ENCODE results near the gene PARVB.

The PARVB gene

GRCh38 chr22:44162960-44163359 lies 138.9 kb downstream of the PARVB start:
- DNase-seq (ENCODE audit: low read depth) = no peak

DNA sequence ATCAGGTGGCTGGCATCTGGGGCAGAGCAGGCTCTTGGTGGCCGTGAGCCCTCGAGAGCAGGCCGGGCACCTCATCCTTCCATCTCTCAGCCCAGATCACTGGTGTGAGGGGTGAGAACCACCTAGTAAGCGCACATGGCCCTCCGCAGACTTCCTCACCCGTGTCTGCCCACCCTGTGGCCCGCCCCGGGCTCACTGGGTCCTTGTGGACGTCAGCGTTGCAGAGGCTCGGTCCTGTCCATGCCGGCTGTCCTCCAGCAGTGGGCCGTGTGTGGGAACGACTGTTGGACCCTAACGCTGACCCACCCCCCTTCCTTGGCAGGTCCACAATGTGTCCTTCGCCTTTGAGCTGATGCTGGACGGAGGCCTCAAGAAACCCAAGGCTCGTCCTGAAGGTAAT lies 139.4 kb downstream of the PARVB start:
- no peak for DNase-seq (ENCODE audit: low read depth)

- DNase-seq (ENCODE audit: low read depth) = no peak
Measured at GRCh38 chr22:44164031-44164430, 139.9 kb downstream of the PARVB start.

DNA sequence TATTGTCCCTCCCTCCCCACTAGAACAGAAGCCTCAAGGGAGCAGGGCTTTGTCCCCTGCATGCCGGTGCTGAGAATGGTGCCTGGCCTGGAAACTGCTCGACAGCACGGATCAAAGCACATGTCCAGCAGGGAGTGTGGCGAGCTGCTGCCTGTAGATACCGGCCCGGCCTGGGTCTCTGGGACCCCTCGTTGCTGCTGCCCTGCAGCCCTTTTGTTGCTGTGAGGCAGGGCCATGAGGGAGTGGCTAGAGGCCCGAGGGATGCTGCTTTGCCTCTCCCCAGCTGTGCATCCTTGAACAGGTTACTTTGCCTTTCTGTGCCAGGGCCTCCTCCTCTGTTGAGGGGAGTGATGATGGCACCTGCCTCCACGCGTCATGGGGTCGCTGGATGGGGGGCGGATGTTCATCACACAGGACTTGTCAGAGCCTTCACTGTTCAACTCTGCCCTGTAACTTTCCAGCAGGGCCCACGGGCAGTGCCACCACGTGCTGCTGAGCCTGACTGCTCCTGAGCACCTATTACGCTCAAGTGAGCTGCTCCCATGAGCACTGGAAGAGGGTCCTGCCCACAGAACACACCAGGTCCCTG lies 141.3 kb downstream of the PARVB start:
- no peak for DNase-seq (ENCODE audit: low read depth)

DNA sequence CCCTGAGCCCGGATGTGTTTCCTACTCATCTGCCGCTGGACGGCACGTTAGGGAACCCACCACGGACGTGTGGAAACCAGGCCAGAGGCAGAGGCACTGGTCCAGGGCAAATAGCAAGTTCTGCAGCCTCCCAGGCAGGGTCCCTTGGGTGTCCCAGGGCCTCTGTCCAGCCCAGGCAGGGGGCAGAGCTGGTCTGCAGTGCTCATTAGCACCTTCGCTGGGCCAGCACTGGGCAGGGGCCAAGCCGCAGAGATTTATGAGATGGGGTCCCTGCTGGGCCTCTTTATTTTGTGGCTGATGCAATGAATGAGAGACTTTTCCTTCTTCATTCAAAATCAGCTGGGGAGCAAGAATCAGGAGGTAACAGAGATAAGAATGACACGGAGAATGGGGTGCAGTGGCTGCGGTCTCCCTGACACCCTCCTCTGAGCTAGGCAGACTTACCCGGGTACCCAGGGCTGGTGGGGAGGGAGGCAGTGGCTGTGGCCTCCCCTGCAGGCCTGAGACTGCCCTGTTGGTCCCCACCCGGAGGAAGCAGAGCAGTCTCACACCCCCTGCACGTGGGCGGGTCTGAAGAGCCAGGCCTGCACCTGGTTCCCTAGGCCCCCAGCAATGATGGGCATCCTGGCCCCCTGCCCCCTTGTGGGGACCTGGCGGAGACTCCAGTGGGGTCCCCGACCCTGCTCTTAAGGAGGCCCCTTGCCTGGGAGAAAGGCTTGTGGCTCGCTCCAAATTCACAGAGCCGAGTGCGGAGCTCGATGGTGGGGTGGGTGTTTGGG lies 142.6 kb downstream of the PARVB start:
- no peak for DNase-seq (ENCODE audit: low read depth)

DNA sequence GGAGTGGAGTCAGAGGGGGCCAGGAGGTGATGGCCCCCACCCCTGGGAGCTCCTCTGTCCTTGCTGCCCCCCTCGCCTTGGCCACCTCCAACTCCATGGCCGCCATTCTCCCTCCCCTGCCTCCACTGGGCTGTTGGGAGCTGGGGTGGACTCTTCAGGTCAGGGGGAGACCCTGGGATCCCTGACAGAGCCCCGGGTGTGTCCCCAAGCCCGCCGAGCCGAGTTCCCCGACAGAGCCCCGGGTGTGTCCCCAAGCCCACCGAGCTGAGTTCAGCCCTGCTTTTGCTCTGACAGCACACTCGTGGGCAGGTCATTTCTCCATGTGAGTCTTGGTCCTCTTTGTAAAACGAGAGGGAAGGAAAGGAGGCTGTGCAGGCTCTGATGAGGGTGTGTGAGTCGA lies 143.4 kb downstream of the PARVB start:
- DNase-seq (ENCODE audit: low read depth) = no peak

DNA sequence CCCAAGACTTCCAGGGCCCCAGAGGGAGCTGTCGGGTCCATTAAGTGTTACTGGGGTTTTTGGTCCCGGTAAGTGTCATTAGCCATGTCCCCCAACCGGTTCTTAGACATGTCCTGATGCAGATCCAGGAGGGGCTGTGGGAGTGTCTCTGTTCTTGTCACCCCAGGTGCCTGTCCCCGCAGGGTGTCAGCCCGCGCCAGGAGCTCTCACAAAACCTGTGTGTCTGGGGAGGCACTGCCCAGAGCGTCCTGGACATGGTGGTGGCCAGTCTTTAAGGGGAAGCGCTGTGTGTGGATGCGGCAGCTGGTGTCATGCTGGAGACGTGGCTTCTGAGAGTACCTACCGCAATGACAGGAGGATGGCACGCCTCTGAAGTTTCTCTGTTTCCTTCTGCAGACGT lies 144.1 kb downstream of the PARVB start:
- no peak for DNase-seq (ENCODE audit: low read depth)

GRCh38 chr22:44170470-44170869 lies 146.4 kb downstream of the PARVB start:
- DNase-seq (ENCODE audit: low read depth) = no peak

GRCh38 chr22:44171561-44171960 lies 147.5 kb downstream of the PARVB start:
- DNase-seq (ENCODE audit: low read depth) = no peak

GRCh38 chr22:44172370-44173108 lies 148.4 kb downstream of the PARVB start:
- no peak for DNase-seq (ENCODE audit: low read depth)

- no peak for DNase-seq (ENCODE audit: low read depth)
Measured at GRCh38 chr22:44173154-44173553, 149.1 kb downstream of the PARVB start.

- no peak for DNase-seq (ENCODE audit: low read depth)
Measured at GRCh38 chr22:44175676-44176075, 151.6 kb downstream of the PARVB start.

DNA sequence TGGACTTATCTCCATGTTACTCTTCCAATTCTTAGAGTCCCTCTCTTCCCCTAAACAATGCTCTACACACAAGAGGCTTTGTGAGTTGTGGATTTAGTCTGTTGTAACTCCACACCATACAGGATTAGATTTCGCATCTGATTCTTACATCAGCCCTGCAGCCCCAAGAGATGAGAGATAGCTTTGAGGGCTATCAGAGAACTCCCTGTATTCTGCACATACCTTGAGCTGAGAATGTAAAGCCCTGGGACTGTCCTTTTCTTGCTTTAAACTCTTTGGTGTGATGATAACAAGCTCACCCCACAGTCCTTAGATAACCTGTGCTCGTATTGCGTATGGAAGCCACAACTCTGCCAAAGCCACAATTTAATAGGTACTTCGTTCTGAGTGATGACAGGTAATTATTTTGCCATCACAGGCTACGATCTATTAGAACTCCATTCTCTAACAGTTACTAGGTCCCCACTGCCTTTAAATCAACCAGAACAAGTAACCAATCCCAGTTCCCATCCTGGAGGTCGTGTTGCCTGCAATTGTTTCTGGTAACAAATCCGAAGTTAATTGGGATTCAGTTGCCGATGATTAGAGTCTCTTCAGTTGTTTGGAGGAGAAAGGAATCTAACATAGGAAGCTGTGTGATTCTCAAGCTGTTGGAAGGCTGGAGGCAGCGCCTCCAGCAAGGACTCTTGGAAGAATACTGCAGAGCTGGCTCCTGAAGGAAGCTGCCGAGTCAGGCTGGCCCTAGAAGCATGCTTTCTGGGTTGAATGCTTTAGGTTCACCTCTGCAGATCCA lies 155.3 kb downstream of the PARVB start:
- DNase-seq (ENCODE audit: low read depth) = no peak

DNA sequence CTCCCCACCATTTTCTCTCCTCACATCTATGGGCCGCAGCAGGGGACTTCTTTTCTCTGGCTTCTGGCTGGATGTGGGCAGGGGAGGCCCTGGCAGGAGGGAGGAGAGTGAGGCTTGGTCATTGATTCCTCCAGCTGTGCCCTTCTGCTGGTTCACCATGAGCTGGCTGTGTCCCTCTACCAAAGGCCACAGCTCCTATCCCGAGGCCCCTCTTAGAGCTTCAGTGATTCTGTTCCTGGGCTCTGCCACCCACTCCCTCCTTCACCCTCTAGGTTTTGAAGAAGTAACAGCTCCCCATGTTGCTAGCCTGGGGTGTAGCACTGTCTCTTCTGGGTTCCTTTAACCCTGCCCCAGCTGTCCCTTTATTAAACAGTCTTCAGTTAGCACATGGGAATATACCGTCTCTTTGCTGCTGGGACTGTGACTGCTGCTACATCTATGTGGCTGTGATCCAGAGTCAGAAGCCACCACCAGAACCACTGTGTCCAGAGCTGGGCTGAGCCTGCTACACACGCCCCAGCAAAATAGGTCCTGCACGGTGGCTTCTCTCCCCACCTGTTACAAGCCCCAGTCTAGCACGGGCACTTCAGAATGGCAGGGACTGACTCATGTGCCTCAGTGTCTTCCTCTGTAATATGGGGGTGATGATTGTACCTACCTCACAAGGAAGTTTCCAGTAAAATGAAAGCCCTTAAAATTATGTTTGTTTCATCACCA lies 156.0 kb downstream of the PARVB start:
- no peak for DNase-seq (ENCODE audit: low read depth)

GRCh38 chr22:44180706-44181032 lies 156.6 kb downstream of the PARVB start, which contains the start of gene PARVG:
Gene PARVG, plus strand, starts transcription at chr22:44180925. Its CDS starts 2,405 bp downstream, at chr22:44183330.
- no peak for DNase-seq (ENCODE audit: low read depth)

DNA sequence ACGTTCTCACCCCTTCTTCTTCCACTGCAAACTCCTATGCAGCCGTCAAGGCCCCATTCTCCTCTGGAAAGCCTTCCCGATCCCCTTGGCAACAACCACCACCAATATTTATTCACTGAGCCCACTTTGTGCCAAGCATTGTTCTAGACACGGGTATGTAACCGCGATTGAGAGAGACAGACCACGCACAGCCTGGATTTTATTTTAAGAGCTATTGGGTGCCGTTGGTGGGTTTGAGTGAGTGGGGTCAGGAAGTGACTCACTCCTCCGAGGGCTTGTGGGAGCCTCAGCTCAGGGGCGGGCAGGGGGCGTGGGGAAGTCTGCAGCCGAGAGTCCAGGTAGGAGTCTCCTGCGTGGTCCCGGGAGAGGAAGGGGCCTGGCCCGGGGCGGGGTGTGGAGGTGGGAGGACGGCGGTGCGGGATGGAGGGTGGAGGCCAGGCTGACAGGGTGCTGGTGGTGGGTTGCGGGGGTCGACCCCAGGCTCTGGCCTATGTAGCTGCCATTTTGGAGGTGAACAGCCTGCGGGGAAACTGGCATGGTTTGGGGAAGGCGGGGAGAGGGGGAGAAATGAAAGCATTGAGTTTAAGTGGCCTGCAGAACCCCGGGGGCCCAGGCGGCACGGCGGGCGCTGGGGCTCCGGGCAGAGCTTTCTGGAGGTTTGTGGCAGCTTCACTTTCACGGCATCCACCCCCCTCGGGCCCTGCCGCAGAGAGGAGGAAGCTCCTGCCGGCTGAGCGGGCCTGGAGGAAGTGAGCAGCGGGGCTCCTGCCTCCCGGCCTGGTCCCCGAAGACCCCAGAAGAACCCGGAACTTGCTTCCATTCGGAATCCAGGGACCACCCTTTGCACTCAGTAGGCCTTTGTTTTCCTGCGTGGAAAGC lies 157.2 kb downstream of the PARVB start:
- DNase-seq (ENCODE audit: low read depth) = peak; percentile 61

DNA sequence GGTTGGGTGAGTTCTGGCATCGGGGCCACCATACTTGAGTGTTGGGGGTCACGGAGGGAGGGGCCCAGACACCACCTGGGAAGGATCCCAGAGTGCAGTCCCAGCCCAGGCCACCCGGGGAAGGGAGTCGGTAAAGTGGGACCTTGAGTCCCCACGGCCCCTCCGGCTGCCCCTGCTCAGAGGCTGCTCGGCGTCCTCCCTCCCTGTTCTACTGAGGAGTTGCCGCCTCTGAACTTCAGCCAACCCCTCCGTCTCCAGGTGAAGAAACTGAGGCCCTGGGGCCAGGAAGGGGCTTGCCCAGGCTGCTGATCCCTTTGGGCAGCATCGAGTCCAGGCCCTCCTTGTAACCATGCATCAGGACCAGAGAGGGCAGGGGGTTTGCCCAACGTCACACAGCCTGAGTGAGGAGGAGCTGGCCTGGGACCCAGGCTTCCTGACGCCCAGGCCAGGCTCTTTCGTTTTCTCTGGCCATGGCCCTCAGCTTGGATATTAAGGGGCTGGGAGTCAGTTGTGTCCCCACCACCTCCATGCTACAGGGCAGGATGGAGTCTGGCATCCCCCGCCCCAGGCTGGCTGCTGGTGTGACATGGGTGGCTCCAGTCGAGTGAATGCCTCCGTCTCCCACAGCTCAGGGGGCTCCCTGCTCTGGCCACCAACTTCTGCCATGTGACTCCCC lies 157.9 kb downstream of the PARVB start:
- DNase-seq (ENCODE audit: low read depth) = no peak

DNA sequence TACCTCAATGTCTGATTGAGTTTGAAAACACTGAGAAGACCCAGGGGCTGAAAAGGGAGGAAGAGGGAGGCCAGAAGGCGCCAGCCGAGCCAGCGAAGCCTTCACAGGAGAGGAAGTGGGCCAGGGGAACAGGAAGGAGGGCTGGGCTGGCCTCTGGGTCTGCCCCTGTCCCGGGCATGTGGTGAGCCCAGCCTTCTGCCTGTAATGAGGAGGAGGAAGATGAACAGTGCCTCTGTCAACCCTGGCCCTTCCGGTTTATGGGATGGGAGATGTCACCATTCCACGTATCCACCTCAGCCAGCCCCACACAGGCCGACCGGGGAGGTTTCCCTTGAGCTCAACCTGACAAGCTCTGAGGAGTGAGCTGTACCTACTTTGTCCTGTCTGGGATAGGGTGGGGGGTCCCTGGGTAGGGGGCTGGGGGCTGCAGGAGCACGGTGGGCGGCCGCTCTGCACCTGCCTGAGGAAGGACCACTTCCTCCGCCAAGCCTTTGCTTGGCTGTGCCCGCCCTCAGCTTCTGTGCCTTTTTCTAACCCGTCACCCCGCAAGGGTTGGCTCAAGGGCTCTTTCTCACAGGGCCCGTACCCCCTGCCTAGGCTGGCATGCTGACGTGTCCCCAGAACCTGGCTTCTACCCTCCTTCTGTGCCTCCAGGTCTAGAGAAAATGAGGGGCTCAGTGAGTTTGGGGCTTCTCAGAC lies 158.6 kb downstream of the PARVB start:
- no peak for DNase-seq (ENCODE audit: low read depth)

DNA sequence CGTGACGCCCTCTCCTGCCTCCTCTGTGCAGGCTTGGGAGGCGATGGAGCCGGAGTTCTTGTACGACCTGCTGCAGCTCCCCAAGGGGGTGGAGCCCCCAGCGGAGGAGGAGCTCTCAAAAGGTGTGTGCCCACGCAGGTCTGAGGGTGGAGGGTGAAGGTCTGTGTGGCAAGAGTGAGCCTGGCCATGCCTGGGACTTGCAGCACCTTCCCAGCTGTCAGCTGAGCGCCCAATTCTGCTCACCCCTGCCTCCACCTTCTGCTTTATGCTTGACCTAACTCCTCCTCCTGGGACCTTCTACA lies 159.1 kb downstream of the PARVB start:
- DNase-seq (ENCODE audit: low read depth) = no peak

- DNase-seq (ENCODE audit: low read depth) = no peak
Measured at GRCh38 chr22:44184006-44184405, 159.9 kb downstream of the PARVB start.

Data from stimulated activated CD8-positive, alpha-beta memory T cell treated with anti-CD3 and anti-CD28 coated beads, Interleukin-12 subunit alpha, Interleukin-12 subunit beta, amount 100 ng/mL, for 4 hours (primary cell).